CD8-positive, alpha-beta memory T cell (primary cell): ENCODE data around the gene PRKRA. TPM values are rescaled to one million over a fixed set of nuclear protein-coding genes. Genes with fewer than 3 reads are reported as not detected.

Experiments
- CTCF ChIA-PET: fragments of 350-600 bp; sonication (Branson Sonifier 250); formaldehyde crosslinking; loops from one replicate; lab custom pipeline; 2021; ENCODE audit warnings: antibody characterized with exemption; lab: Charles Lee
- POLR2A ChIA-PET: fragments of 350-600 bp; sonication (Branson Sonifier 250); formaldehyde crosslinking; loops from one replicate; lab custom pipeline; 2021; ENCODE audit warnings: antibody characterized with exemption; lab: Charles Lee
- DNase-seq, 5 donors: peaks; one replicate each; pipeline versions ENCODE4 v3.0.0 to v3.0.0-alpha.2; 2020 to 2022; ENCODE audit warnings: mixed read lengths in 1 of 5
- H3K27ac ChIP-seq: one replicate; pipeline ENCODE4 v1.7.0; 2013; ENCODE audit warnings: low read depth, mild to moderate bottlenecking, low read length, moderate library complexity
- H3K27me3 ChIP-seq: 2 replicates; pipeline ENCODE4 v1.7.0; 2013; ENCODE audit warnings: low read length, mild to moderate bottlenecking; ENCODE audit not compliant: insufficient read depth, poor library complexity, severe bottlenecking
- H3K36me3 ChIP-seq: 2 replicates; pipeline ENCODE4 v1.7.0; 2013; ENCODE audit warnings: mild to moderate bottlenecking, low read length, moderate library complexity; ENCODE audit not compliant: insufficient read depth
- H3K4me1 ChIP-seq: 2 replicates; pipeline ENCODE4 v1.7.0; 2013; ENCODE audit warnings: mild to moderate bottlenecking, low read length, moderate library complexity; ENCODE audit not compliant: insufficient read depth
- H3K4me3 ChIP-seq: 2 replicates; pipeline ENCODE4 v1.7.0; 2013; ENCODE audit warnings: mild to moderate bottlenecking, low read length
- H3K9me3 ChIP-seq: 2 replicates; pipeline ENCODE4 v1.7.0; 2013; ENCODE audit warnings: mild to moderate bottlenecking, low read length
- H3K27ac Mint-ChIP-seq, 8 donors: one replicate each; pipeline ENCODE4 v1.8.0; 2020 to 2021; ENCODE audit warnings: mixed read lengths in 8 of 8, mild to moderate bottlenecking in 6 of 8, inconsistent platforms in 3 of 8, moderate library complexity in 3 of 8
- H3K27me3 Mint-ChIP-seq, 2 donors: one replicate each; pipeline ENCODE4 v1.8.0; 2020 to 2021; ENCODE audit warnings: mixed read lengths in 2 of 2, mild to moderate bottlenecking in 1 of 2, moderate library complexity in 1 of 2
- H3K36me3 Mint-ChIP-seq, 3 donors: one replicate each; pipeline ENCODE4 v1.8.0; 2020 to 2021; ENCODE audit warnings: mixed read lengths in 3 of 3, inconsistent platforms in 1 of 3, mild to moderate bottlenecking in 1 of 3
- H3K4me1 Mint-ChIP-seq, 3 donors: one replicate each; pipeline ENCODE4 v1.8.0; 2020 to 2021; ENCODE audit warnings: mixed read lengths in 3 of 3, inconsistent platforms in 1 of 3, mild to moderate bottlenecking in 1 of 3
- H3K4me3 Mint-ChIP-seq, 7 donors: one replicate each; pipeline ENCODE4 v1.8.0; 2020 to 2021; ENCODE audit warnings: mixed read lengths in 7 of 7, mild to moderate bottlenecking in 6 of 7, moderate library complexity in 4 of 7, inconsistent platforms in 2 of 7
- H3K9me3 Mint-ChIP-seq, 5 donors: one replicate each; pipeline ENCODE4 v1.8.0; 2020 to 2022; ENCODE audit warnings: mixed read lengths in 5 of 5, mild to moderate bottlenecking in 3 of 5, moderate library complexity in 2 of 5, inconsistent platforms in 1 of 5
- polyA plus RNA-seq: library from polyadenylated mRNA; unstranded; fragments of 300-500 nt; fragmentation: Illumina TruSeq; gene quantifications from one replicate; pipeline ENCODE4 v1.2.3, GENCODE V29; 2021
- total RNA-seq, 2 experiments: library from RNA; stranded (reverse); gene quantifications; one replicate each; pipeline ENCODE4 v1.2.3, GENCODE V29; 2021

Gene PRKRA
- total and polyA plus RNA-seq, 3 experiments from 2014 or later, result 48.4 to 58.0 (median 48.5) TPM

DNA sequence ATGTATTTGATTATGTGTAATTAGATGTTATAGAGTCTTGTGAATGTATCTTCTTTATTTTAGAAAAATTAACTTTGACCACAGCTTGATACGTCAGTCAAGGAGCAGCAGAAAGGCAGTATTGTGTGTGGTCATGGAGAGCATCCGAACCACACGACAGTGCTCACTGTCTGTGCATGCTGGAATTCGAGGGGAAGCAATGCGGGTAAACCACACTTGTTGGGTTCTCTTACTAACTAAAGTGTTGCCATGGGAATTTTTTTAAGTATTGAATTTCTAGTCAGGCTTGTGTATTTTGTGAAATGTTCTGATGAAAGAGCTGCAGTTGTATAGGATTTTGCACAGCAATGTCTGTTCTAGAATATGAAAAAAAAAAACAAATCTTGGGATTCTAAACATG is 5.0 kb upstream of the PRKRA start:
- no peak overlapping the region for H3K4me3 Mint-ChIP-seq
- H3K27ac Mint-ChIP-seq, result no peak overlapping the region
- peaks cover 0 to 4% of the 10 kb centered on the region in 2 donors for H3K27me3 Mint-ChIP-seq
- peaks cover 0 to 2% (median 0%) of the 10 kb centered on the region in 3 donors for H3K36me3 Mint-ChIP-seq
- H3K9me3 Mint-ChIP-seq, result no peaks in the 10 kb centered on the region
- H3K27me3 ChIP-seq, result no peaks in the 10 kb centered on the region
- no peak for DNase-seq
- POLR2A ChIA-PET, result no interaction called here
- H3K4me3 ChIP-seq, result no peak overlapping the region
- H3K4me1 Mint-ChIP-seq, result peaks cover 5 to 8% (median 6%) of the 10 kb centered on the region in 3 donors
- CTCF ChIA-PET, result no interaction called here
- peaks cover 5% of the 10 kb centered on the region for H3K4me1 ChIP-seq
- no peaks in the 10 kb centered on the region for H3K36me3 ChIP-seq
- H3K27ac ChIP-seq, result no peak overlapping the region
- H3K9me3 ChIP-seq, result no peaks in the 10 kb centered on the region

DNA sequence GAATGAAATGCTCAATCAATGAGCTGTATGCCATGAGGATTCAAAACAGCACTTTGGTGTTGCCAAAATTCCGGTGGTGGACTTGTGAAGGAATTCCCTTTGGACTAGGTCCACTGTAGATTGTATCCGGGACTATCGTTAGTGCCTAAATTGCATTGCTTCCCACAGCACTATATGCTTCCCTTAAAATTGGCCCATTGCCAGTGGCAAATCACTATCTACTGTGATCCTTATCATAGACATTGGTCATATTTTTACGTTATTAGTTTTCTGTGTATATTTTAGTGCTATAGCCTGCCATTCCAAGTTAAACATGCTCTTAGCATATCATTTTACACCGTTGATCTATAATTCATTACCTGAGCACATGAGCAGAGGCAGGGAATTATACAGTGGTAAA is 1.9 kb upstream of the PRKRA start:
- H3K9me3 ChIP-seq, result no peaks in the 10 kb centered on the region
- no peak overlapping the region for H3K27ac ChIP-seq
- ChIA-PET POLR2A (no interaction called here), CTCF (no interaction called here)
- peaks cover 26 to 33% (median 29%) of the 10 kb centered on the region in 3 donors for H3K4me1 Mint-ChIP-seq
- peak overlapping the region in 1 of 7 donors; percentile 76 for H3K4me3 Mint-ChIP-seq
- H3K36me3 Mint-ChIP-seq, result peaks cover 0 to 20% (median 10%) of the 10 kb centered on the region in 3 donors
- H3K4me1 ChIP-seq, result peaks cover 25% of the 10 kb centered on the region
- peaks cover 0 to 6% of the 10 kb centered on the region in 2 donors for H3K27me3 Mint-ChIP-seq
- no peak for DNase-seq
- H3K27me3 ChIP-seq, result no peaks in the 10 kb centered on the region
- no peak overlapping the region for H3K4me3 ChIP-seq
- H3K9me3 Mint-ChIP-seq, result no peaks in the 10 kb centered on the region
- H3K36me3 ChIP-seq, result peaks cover 11% of the 10 kb centered on the region
- H3K27ac Mint-ChIP-seq, result peak overlapping the region in 1 of 8 donors; percentile 96

- peaks cover 0 to 3% of the 10 kb centered on the region in 2 donors for H3K27me3 Mint-ChIP-seq
- CTCF ChIA-PET, result interaction anchor here (0.7 kb wide), 1 partner anchor 72 kb away, joined by 3 read pairs; no protein-coding TSS in a partner anchor
- H3K4me1 Mint-ChIP-seq, result peaks cover 27 to 35% (median 31%) of the 10 kb centered on the region in 3 donors
- peak overlapping the region in 5 of 7 donors; percentile 51 to 96 (median 89) for H3K4me3 Mint-ChIP-seq
- H3K4me1 ChIP-seq, result peaks cover 25% of the 10 kb centered on the region
- DNase-seq, result no peak
- H3K27ac Mint-ChIP-seq, result peak overlapping the region in 4 of 8 donors; percentile 6 to 96 (median 44)
- no peaks in the 10 kb centered on the region for H3K27me3 ChIP-seq
- H3K9me3 ChIP-seq, result no peaks in the 10 kb centered on the region
- H3K27ac ChIP-seq, result no peak overlapping the region
- H3K36me3 Mint-ChIP-seq, result peaks cover 0 to 23% (median 11%) of the 10 kb centered on the region in 3 donors
- peaks cover 12% of the 10 kb centered on the region for H3K36me3 ChIP-seq
- H3K4me3 ChIP-seq, result no peak overlapping the region
- H3K9me3 Mint-ChIP-seq, result no peaks in the 10 kb centered on the region
- POLR2A ChIA-PET, result interaction anchor here (1.7 kb wide), 1 partner anchor 24 kb away, joined by 5 read pairs; no protein-coding TSS in a partner anchor
These were observed 1.4 kb upstream of the PRKRA start for GRCh38 chr2:178452334-178452733.

DNA sequence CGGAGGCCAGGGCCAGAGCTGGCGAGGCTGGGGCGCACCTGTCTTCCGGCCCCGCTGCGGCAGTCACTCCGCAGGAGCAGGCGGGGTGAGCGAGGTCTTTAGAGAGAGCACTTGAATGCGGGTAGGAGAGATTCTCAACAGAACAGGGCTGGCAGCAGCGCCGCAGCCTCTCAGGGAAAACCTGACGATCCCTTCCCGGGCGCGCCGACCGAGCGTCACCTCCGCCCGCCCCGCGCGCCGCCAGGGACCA is 526 bp downstream of the PRKRA start:
- Mint-ChIP-seq H3K36me3 (peaks cover 0 to 34% (median 11%) of the 10 kb centered on the region in 3 donors), H3K27ac (peak overlapping the region; percentile 90 to 97 (median 96)), H3K4me3 (peak overlapping the region; percentile 86 to 96 (median 89)), H3K4me1 (peaks cover 27 to 38% (median 31%) of the 10 kb centered on the region in 3 donors), H3K9me3 (no peaks in the 10 kb centered on the region), H3K27me3 (peaks cover 0 to 2% of the 10 kb centered on the region in 2 donors)
- Histone ChIP-seq H3K4me1 (peaks cover 25% of the 10 kb centered on the region), H3K9me3 (no peaks in the 10 kb centered on the region), H3K36me3 (peaks cover 13% of the 10 kb centered on the region), H3K4me3 (peak overlapping the region; percentile 64), H3K27ac (peak overlapping the region; percentile 88), H3K27me3 (no peaks in the 10 kb centered on the region)
- CTCF ChIA-PET, result interaction anchor here (0.8 to 3.2 kb wide), 8 partner anchors 9 to 72 kb away, joined by 3 to 27 read pairs (median 4); partner anchors contain the start of gene PLEKHA3
- peak in 3 of 5 donors; percentile 68 to 85 (median 76) for DNase-seq
- POLR2A ChIA-PET, result interaction anchor here (0.6 to 2.7 kb wide), 5 partner anchors 9 to 36 kb away, joined by 4 to 25 read pairs (median 6); no protein-coding TSS in a partner anchor

DNA sequence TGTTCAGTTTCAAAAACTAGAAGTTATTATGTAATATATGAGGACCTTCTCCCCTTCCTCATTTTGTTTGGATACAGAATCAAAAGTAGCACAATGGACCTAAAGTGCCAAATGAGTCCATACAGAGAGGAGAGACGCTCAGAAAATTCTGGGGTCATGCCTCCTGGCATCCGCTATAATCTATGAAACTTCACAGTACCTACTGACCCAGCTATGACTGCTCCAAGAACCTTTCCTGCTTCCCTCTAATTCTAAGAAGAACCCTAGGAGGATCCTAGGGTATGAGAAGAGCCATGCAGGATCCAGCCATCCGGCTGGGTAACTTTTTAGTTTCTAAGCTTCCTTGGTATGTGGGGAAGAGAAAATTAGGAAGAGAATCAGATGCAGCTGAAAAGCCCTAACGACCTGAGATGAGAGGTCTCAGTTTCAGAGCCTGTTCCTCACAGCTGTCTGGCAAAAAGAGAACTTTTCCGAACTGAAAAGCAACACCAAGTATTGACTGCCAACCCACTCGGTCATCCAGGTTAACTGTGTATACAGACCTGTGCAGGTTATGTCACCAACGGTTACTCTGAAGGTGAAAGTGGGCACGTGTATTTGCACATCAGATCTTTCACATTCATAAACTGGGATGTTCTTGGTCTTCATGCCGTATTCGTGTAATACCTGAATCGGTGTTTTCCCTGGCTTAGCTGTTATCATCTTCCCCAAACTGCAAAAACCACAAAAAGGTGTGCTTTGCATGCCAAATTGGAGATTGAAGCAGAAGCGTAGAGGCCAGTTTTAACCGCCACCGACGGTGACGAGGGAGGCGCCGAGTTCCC is 1.1 kb downstream of the PRKRA start:
- H3K4me3 ChIP-seq, result peak overlapping the region; percentile 64
- DNase-seq, result peak in 1 of 5 donors; percentile 12
- Mint-ChIP-seq H3K27me3 (peaks cover 0 to 2% of the 10 kb centered on the region in 2 donors), H3K36me3 (peaks cover 0 to 40% (median 12%) of the 10 kb centered on the region in 3 donors), H3K27ac (peak overlapping the region; percentile 90 to 97 (median 96)), H3K4me3 (peak overlapping the region; percentile 86 to 96 (median 89)), H3K4me1 (peaks cover 28 to 43% (median 31%) of the 10 kb centered on the region in 3 donors), H3K9me3 (no peaks in the 10 kb centered on the region)
- H3K27me3 ChIP-seq, result no peaks in the 10 kb centered on the region
- no peaks in the 10 kb centered on the region for H3K9me3 ChIP-seq
- peak overlapping the region; percentile 88 for H3K27ac ChIP-seq
- peaks cover 25% of the 10 kb centered on the region for H3K4me1 ChIP-seq
- peaks cover 19% of the 10 kb centered on the region for H3K36me3 ChIP-seq
- CTCF ChIA-PET, result interaction anchor here (0.8 to 3.2 kb wide), 8 partner anchors 9 to 73 kb away, joined by 3 to 27 read pairs (median 3); no protein-coding TSS in a partner anchor
- POLR2A ChIA-PET, result interaction anchor here (0.6 to 2.7 kb wide), 4 partner anchors 8 to 1230 kb away, joined by 3 to 25 read pairs (median 5); no protein-coding TSS in a partner anchor

DNA sequence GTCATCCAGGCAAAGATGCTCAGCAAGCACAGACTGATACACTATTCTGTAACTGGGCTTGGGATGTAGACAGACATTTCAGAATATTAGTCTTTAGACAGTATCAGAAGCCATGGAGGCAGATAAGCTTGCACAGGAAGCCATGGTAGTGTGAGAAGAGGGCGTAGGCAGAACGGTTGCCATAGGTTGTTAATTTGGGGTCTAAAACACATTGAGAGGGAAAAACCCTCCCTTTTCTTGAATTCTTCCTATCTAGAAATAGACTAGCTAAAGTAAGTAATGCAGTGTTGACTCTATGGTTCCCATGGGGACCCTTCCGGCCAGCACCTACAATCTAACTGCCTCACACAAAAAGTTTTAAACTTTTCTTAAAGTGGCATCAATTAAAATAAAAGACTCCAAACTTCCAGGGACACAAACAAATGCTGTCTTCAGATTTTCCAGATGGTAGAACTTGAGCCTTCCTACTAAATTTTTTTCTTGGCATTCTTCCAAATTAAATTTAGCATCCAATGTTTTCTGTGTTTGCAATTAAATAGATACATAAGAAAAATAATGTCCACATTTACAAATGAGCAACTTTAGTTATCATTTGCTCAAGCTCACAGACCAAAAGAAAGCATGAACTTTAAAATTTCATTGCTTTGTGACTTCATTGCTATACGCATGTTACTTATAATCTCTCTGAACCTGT is 1.9 kb downstream of the PRKRA start:
- H3K9me3 ChIP-seq, result no peaks in the 10 kb centered on the region
- no peak for DNase-seq
- POLR2A ChIA-PET, result interaction anchor here (0.6 to 2.7 kb wide), 3 partner anchors 30 to 1229 kb away, joined by 3 to 25 read pairs (median 6); no protein-coding TSS in a partner anchor
- Mint-ChIP-seq H3K27me3 (peaks cover 0 to 2% of the 10 kb centered on the region in 2 donors), H3K9me3 (no peaks in the 10 kb centered on the region), H3K4me1 (peaks cover 28 to 44% (median 35%) of the 10 kb centered on the region in 3 donors), H3K36me3 (peaks cover 0 to 46% (median 11%) of the 10 kb centered on the region in 3 donors), H3K4me3 (peak overlapping the region; percentile 23 to 95 (median 86)), H3K27ac (peak overlapping the region; percentile 59 to 96 (median 94))
- peaks cover 23% of the 10 kb centered on the region for H3K36me3 ChIP-seq
- CTCF ChIA-PET, result interaction anchor here (0.9 to 3.2 kb wide), 4 partner anchors 8 to 69 kb away, joined by 3 to 27 read pairs (median 3); no protein-coding TSS in a partner anchor
- no peak overlapping the region for H3K4me3 ChIP-seq
- H3K27ac ChIP-seq, result peak overlapping the region; percentile 88
- no peaks in the 10 kb centered on the region for H3K27me3 ChIP-seq
- peaks cover 25% of the 10 kb centered on the region for H3K4me1 ChIP-seq

GRCh38 chr2:178441426-178441825 is 9.5 kb downstream of the PRKRA start:
- H3K36me3 ChIP-seq, result peaks cover 30% of the 10 kb centered on the region

More at GRCh38 chr2:178441426-178441825, 9.5 kb downstream of the PRKRA start:
- H3K4me1 ChIP-seq, result no peaks in the 10 kb centered on the region
- ChIA-PET POLR2A (interaction anchor here (0.6 kb wide), 1 partner anchor 9 kb away, joined by 4 read pairs; no protein-coding TSS in a partner anchor), CTCF (interaction anchor here (0.9 kb wide), 1 partner anchor 8 kb away, joined by 3 read pairs; no protein-coding TSS in a partner anchor)
- Mint-ChIP-seq H3K9me3 (no peaks in the 10 kb centered on the region), H3K36me3 (peaks cover 0 to 73% (median 30%) of the 10 kb centered on the region in 3 donors), H3K27ac (peak overlapping the region in 1 of 8 donors; percentile 62), H3K27me3 (no peaks in the 10 kb centered on the region), H3K4me1 (peaks cover 2 to 9% (median 9%) of the 10 kb centered on the region in 3 donors), H3K4me3 (no peak overlapping the region)
- no peak overlapping the region for H3K4me3 ChIP-seq
- no peak for DNase-seq
- no peaks in the 10 kb centered on the region for H3K9me3 ChIP-seq
- no peak overlapping the region for H3K27ac ChIP-seq
- no peaks in the 10 kb centered on the region for H3K27me3 ChIP-seq
